Measurements from ENCODE around the gene CYP27B1. TPM values are rescaled to one million over a fixed set of nuclear protein-coding genes. Genes with fewer than 3 reads are reported as not detected.
A peak's percentile ranks its signal among the peaks of the same experiment; 100 is the strongest.

The CYP27B1 gene
- polyA plus RNA-seq, 1 experiment, result 0.29 TPM

- Histone ChIP-seq H3K9me3 (ENCODE audit: control insufficient read depth, insufficient read depth, low read length) (no peaks in the 10 kb centered on the region; the same call in 1 of the 2 replicates), H3K4me3 (ENCODE audit: low read depth, low read length) (peak overlapping the region; percentile 29), H3K27me3 (ENCODE audit: control insufficient read depth, insufficient read depth, low read length) (peaks cover 40% of the 10 kb centered on the region), H3K27ac (ENCODE audit: low read depth, low read length) (no peak overlapping the region)
- TF ChIP-seq CTCF (IDR thresholded peaks at IDR 0.05; ENCODE audit: low read depth, low read length), result peak; percentile 44
- DNase-seq (ENCODE audit: low read depth, low spot score), result no peak
- CTCF ChIA-PET, result interaction anchor here (1.0 to 4.3 kb wide), 2 partner anchors 8 to 18 kb away, joined by 3 to 24 read pairs; partner anchors contain the start of gene TSFM
- POLR2A ChIA-PET, result interaction anchor here (0.8 kb wide), 1 partner anchor 13 kb away, joined by 4 read pairs; the partner anchor contains the start of gene CDK4
These were observed 1.7 kb downstream of the CYP27B1 start for GRCh38 chr12:57765003-57765697.

- POLR2A ChIA-PET, result interaction anchor here (0.8 kb wide), 1 partner anchor 13 kb away, joined by 4 read pairs; the partner anchor contains the start of gene CDK4
- CTCF ChIA-PET, result interaction anchor here (1.0 to 4.3 kb wide), 2 partner anchors 8 to 18 kb away, joined by 3 to 24 read pairs; partner anchors contain the start of gene TSFM
- Histone ChIP-seq H3K9me3 (ENCODE audit: control insufficient read depth, insufficient read depth, low read length) (no peaks in the 10 kb centered on the region; the same call in 1 of the 2 replicates), H3K27ac (ENCODE audit: low read depth, low read length) (no peak overlapping the region), H3K4me3 (ENCODE audit: low read depth, low read length) (peak overlapping the region; percentile 29; the same call in 1 of the 2 replicates), H3K27me3 (ENCODE audit: control insufficient read depth, insufficient read depth, low read length) (peaks cover 40% of the 10 kb centered on the region)
- TF ChIP-seq CTCF (IDR thresholded peaks at IDR 0.05; ENCODE audit: low read depth, low read length), result no peak
- no peak for DNase-seq (ENCODE audit: low read depth, low spot score)
These were observed 2.2 kb downstream of the CYP27B1 start for GRCh38 chr12:57764662-57765002.

- H3K27ac ChIP-seq (ENCODE audit: low read depth, low read length), result no peak overlapping the region
- CTCF ChIA-PET, result interaction anchor here (4.3 kb wide), 1 partner anchor 7 kb away, joined by 24 read pairs; no protein-coding TSS in a partner anchor
- no peak overlapping the region for H3K4me3 ChIP-seq (ENCODE audit: low read depth, low read length)
- TF ChIP-seq CTCF (IDR thresholded peaks at IDR 0.05; ENCODE audit: low read depth, low read length), result no peak
- no peak for DNase-seq (ENCODE audit: low read depth, low spot score)
- peaks cover 40% of the 10 kb centered on the region for H3K27me3 ChIP-seq (ENCODE audit: control insufficient read depth, insufficient read depth, low read length)
- POLR2A ChIA-PET, result interaction anchor here (0.8 kb wide), 1 partner anchor 12 kb away, joined by 4 read pairs; the partner anchor contains the start of gene CDK4
- no peaks in the 10 kb centered on the region; the same call in 1 of the 2 replicates for H3K9me3 ChIP-seq (ENCODE audit: control insufficient read depth, insufficient read depth, low read length)
These were observed 2.8 kb downstream of the CYP27B1 start for GRCh38 chr12:57763881-57764661.

GRCh38 chr12:57762463-57762862 is 4.4 kb downstream of the CYP27B1 start:
- ChIA-PET POLR2A (no interaction called here), CTCF (no interaction called here)
- Histone ChIP-seq H3K9me3 (ENCODE audit: control insufficient read depth, insufficient read depth, low read length) (no peaks in the 10 kb centered on the region; the same call in 1 of the 2 replicates), H3K4me3 (ENCODE audit: low read depth, low read length) (no peak overlapping the region), H3K27ac (ENCODE audit: low read depth, low read length) (no peak overlapping the region), H3K27me3 (ENCODE audit: control insufficient read depth, insufficient read depth, low read length) (peaks cover 40% of the 10 kb centered on the region)
- TF ChIP-seq CTCF (IDR thresholded peaks at IDR 0.05; ENCODE audit: low read depth, low read length), result no peak
- DNase-seq (ENCODE audit: low read depth, low spot score), result no peak

All from AG04450 (cell line).